A204.1 (cell line): Measurements from ENCODE around the gene PASK.

Experiments used
- FAIRE-seq: peaks from 2 replicates; lab custom pipeline; 2012; peaks lifted over from hg19 to GRCh38; lab: Jason Lieb, UNC

The PASK gene

DNA sequence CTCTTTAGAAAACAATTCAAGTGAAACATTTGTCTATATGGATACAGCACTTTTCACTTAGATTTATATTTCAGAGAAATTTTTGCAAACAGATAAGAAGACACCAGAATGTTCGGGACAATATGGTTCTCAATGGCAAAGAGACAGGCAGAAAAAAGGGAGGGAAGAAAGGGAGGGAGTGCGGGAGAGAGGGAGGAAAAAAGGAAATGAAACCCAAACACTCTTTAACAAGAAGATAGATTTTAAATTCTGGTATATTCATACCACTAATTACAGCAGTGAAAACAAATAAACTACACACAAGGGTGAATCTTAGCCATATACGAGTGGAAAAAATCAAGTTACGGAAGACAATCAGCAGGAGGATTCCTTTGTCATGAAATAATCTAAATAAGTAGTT lies 3.0 kb downstream of the PASK start:
- FAIRE-seq = no peak

DNA sequence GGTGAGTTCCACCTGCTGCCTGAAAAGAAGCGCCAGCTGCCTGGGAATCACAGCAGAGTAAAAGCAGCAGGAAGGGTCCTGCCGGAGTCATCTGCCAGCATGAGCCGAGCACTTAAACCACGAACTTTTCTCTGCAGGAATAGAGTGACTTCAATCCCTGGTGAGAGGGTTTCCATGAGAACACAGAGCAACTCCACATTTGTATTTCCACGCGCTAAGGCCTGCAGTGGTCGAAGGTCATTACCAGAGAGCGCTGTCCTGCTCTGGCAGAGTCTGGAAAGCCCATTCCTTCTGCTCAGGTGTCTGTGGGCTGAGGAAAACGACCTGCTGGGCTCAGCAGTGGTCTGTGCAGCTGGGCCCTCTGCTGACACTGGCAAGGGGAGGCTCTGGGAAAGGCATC lies 6.7 kb downstream of the PASK start:
- no peak for FAIRE-seq

DNA sequence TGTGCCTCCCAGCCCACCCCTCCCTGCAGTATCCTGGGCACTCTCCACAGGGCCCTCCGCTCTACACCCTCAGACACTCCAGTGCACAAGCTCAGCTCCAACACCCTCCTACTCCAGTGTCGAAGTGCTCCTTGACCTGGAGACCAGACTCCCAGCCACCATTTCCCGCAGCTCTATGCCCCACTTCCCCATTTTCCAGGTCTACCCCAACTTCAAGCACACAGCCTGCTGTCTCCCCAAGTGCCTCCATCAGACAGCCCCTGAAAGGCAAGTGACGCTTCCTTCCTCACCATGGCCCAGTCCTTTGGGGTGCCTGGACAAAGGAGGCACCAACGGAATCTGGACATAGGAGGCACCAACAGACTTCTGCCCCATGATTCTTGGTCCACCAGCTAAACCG lies 7.2 kb downstream of the PASK start:
- no peak for FAIRE-seq

DNA sequence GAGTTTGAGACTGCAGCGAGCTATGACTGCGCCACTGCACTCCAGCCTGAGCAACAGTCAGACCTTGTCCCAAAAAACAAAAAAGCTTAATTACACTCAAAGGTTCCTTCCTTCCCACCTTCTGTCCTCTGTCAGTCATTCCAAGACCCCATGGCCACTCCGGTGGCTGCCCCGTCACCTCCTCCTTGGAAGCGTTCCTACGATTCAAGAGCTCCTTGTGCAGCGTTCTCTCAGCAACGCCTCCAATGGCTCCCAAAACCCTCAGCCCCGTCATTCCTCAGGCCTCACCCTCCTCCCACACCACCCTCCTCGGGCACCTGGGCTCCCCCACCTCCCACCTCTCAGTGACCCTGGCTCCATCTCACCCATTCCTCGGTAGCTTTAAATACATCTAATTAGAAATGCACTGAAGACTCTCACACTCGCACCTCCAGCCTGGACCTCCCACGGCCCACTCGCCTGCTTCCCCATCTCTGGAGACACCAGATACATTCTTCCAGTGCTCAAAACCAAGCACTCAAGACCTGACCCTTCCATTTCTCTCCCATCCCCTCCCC lies 8.0 kb downstream of the PASK start:
- FAIRE-seq = no peak

DNA sequence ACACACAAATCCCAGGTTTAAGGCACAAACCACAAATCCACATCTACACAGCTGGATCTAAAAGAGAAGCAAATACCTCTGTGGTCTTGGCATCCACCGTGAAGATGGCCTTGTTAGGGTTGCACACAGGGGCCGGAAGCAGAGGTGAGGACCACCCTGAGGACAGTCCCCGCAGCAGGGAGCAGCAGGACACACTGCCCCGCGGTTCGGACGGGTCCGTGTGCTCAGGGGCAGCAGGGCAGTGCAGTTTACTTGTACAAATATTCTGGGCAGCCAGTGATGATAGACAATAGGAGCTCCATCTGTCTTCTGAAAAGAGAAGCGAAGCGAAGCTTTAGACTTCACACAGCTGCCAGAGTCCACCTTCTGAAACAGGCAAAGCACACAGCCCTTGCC lies 8.8 kb downstream of the PASK start:
- FAIRE-seq = no peak

DNA sequence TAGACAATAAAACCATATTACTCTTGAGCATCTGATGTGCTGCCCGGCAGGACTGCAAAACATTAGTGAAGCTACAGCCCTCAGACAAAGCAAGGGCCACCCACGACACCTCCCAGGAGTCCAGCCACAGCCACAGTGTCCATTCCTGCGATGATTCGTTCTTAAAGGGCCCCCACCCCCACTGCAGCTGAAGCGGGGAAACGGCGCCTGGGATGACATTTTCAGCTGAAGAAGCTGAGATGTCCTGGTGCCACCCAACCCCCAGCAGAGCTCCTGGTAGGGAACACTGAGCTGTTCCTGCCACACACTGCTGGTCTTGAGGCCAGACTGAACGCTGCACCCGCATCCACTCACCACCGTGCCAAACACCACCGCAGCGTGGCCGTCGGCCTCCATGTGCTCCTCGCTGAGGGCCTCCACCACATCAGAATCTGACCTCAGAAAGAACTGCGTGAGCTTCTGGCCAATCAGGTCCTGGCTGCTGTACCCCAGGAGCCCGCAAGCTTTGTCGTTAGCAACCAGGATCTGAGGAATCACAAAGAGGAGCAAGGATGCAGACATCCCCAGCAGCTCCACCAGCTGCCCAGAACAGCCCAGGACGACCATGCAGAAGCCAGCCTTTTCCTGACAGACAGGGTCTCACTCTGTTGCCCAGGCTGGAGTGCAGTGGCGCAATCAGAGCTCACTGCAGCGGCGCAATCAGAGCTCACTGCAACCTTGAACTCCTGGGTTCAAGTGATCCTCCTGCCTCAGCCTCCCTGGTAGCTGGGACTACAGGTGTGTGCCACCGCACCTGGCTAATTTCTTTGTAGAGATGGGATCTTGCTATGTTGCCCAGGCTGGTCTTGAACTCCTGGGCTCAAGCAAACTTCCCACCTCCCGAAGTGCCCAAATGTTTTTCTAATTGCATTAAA lies 9.5 kb downstream of the PASK start:
- no peak for FAIRE-seq

DNA sequence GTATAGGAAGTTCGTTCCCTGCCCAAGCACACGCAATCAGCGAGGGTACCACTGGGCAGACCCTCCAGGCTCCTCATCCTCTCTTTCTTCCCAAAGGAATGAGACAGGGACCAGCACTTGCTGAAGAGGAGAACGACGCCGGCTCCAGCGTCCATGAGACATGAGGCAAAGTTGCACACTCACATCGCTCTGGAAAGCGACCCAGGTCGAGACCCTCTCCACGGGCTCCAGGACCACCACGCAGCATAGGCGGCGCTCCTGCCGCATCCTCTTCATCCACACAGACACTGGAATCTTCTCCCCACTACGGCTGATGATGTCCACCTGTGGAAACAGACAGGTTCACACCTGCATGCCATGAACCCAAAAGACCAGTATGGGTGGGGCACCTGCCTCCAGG lies 10.8 kb downstream of the PASK start:
- no peak for FAIRE-seq

DNA sequence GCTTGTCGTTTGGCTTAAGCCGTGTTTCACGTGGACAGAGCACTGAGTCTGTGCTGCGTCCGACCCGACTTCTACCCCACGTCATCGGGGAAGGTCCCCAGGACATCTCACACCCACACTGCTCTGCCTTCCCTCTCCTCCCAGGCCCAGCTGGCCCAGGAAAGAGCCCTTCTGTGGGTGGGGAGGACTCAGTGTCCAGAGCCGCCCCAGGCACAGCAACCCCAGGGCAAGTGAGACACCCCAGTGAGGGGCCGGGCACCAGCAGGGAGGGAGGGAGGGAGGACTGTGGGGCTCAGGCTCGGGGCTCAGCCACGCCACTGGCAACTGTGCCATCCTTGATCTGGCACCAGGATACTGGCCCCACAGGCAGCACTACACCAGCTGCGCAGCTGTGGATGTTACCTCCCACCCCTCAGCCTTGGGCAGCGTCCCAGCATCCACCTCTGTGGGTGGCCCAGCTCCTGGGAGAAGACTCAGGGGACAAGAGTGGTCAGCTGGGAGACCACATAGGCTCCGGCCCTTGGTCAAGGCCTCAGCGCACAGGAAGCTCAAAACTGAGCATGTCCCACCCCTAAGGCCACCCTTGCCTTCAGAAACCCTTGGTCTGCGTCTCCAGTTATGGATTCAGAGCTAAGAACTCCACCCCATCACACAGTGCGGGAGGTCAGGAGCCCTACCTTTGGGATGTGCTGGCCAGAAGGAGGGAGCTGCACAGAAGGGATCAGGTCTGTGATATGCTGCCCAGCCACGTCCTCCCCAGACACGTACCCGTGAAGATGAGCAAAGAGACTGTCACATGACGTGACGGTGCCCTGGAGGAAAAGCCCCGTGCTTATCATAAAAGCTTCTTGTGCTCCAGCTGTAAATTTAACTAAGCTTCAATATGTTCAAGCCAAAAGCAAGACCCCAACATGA lies 11.7 kb downstream of the PASK start:
- no peak for FAIRE-seq

DNA sequence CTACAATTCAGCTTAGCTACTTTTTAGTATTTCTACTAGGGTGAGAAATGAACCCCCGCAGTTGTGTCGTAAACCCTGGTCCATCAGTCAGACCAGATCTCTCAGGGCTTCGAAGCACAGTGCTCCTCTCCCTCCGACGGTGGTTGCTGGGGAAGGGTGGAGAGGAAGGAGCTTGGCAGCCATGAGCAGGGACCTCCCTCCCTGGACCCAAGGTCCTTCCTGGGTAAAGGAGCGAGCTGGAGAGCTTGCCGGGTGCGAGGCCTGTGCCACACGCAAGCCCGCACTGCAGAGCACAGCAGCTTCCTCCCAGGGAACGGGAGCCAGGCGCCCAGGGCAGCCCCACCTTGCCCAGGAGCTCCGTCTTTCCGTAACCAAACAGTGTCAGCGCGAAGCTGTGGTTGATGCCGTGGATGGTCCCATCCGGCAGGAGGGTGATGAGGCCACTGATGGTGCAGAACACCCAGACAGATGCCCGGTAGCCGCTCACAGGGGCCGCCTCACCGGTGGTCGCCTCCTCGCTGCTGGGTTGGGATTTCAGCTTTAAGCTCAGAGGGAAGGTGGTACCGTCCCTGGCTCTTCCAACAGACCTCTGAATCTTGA lies 12.5 kb downstream of the PASK start:
- no peak for FAIRE-seq

DNA sequence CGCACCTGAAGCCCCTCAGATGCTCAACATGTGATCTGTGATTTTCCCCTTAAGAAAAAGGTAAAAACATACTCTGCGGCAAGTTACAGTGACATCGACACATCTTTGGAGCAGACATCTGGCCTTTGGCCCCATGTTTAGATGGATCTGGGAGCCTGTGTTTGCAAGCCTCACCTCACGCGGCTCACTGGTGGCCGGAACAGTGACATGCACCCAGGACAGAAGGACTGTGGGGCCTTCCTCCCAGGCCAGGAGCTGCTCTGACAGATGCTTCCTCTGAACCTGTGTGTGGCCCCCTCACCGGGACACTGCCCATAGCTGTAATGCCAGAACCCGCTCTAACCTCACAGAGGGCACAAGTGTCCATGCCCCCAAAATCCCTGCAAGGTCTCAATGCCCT lies 13.1 kb downstream of the PASK start:
- no peak for FAIRE-seq

DNA sequence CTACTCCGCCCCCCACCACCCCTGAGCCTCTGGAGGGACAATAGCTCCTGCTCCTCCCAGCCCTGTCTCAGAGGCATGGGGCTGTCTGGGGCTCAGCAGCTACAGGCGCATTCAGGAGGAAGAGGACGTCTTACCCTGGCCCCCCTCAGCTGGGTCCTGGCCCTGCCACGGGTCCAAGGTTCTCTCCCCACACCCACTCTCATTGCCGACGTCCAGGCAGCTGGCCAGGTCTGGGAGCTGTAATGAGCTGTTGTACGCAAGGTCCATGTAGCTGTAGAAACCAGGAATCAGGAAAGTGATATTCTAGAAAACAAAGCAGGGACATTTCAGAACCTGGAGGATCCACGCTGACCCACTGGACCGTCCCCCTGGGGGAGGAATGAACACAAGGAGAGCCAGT lies 13.5 kb downstream of the PASK start:
- no peak for FAIRE-seq

DNA sequence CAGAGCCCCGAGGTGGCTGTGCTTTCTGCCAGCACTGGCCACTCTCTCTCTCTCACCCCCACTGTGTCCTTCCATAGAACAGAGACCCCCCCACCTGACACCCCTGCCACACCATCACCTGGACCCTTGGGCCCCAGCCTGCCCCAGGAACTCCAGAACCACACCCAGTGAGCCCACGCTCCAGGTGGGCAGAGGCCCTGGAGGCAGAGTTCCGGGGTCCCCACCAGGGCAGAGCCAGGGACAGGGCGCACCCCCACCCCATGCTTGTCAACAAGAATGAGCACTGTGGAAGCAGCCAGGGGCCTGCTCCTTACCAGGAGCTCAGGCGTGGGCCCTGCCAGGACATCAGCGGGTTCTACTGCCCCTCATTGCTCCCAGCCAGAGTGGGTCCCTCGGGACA lies 14.6 kb downstream of the PASK start:
- FAIRE-seq = no peak

DNA sequence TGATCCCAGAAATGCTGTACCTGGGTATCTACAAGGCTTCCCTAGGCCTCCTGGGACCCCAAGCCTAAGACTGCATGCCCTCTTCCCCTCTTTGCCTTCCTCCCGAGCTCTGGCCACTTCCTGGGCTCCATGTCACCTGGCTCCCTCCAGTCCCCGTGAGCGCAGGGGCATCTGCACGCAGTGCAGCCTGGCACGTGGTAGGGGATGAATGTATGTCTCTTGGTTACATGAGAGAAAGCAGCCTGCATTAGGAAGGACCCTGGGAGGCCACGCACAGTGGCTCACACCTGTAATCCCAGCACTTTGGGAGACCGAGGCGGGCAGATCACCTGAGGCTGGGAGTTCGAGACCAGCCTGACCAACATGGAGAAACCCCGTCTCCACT lies 15.8 kb downstream of the PASK start:
- no peak for FAIRE-seq

DNA sequence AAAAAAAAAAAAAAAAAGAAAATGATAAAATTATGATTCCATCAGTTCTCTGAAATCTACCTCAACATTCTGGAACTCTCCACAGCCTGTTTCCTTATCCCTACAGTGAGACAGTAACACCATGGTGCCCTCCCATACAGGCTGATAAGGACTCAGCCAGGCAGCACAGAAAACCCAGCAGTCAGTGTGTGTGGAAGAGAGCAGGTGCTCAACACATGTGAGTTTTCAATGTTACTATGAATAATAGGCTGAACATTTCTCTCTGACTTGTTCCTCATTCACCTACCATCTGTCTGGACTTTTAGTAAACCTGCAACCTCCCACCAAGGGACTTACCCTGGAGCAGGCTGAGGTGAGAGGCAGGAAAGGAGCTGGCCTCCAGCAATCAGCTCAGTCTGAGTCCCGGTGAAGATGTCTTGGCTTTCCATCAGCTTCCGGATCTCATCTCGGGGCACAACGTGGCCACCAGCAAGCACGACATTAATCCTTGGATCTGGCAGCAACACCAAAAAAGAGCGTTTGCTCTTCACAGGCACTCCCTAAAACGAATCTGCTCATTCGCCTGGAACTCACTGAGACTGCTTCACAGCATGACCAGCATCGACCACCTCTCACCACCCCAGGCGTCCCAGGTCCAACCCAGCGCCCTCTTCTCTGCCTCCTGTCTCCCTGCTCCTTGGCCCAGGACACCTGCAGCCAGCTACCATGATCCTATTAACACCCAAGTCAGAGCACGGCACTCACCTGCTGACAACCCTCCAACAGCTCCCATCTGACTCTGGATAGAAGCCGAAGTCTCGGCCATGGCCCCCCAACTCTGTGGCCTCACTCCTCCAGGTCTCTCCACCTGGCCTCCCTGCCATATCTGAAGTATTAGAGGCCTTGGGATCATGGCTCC lies 16.5 kb downstream of the PASK start:
- FAIRE-seq = no peak

DNA sequence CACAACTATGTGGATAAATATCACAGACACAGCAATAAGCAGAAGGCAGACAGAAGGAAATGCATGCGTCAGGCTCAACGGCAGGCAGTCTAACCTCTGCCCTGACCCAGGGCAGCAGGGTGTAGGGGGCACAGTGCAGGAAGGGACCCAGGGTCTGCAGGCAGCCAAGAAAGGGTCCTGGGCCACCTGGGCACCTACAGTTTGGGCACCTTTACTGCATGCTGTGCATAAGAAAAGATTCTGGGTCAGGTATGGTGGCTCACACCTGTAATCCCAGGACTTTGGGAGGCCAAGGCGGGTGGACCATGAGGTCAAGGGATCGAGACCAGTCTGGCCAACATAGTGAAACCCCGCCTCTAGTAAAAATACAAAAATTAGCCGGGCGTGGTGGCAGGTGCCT lies 17.7 kb downstream of the PASK start:
- no peak for FAIRE-seq

DNA sequence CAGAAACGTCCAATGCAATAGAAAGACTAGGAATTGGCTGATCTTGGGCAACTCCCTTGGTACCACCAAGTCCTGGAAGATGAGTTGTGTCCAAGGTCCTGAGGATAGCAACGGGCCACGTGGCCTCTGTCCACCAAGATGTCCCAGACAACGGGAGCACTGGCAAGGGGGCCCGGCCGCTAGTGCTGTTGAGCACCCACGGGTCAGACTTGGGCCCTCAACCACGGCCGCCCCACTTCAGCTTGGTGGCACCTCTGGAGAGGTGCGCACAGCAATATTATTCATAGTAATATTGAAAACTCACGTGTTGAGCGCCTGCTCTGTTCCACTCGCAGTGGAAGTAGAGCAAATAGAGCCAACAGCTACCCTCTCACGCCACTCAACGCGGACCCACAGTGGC lies 19.0 kb downstream of the PASK start:
- FAIRE-seq = no peak

DNA sequence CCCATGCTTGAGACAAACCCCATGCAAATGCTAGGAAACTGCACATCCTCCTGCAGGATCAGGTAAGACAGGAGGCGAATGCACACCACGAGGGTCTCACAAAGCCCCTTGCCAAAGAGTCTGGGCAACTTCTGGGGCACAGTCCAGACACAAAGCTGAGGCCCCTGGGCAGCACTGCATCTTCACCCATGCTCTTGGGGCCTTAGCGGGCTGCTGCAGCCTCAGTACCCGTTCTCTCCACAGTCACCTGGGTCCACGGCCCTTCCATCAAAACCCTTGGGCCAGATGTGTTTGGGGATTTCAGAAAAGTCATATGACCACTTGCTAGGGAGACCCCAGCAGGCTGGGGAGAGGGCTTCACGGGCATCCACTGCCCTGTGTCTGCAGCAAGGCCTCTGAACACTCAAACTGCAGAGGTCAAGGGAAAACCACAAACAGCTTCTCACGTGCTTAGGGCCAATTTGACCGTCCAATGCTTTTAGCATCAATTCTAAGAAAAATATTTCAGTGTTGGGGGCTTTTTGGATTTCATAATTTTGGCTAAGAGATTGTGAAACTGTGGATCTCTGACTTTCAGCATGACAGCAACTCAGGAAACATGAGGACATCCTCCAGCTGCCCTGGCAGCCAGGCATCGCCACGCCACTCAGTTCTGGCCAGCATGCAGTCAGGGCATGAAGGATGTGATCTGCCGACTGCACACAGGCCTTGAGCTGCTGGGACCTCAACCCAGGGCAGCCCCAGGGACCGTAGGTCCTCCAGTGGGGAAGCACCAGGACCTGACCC lies 20.0 kb downstream of the PASK start:
- FAIRE-seq = no peak

DNA sequence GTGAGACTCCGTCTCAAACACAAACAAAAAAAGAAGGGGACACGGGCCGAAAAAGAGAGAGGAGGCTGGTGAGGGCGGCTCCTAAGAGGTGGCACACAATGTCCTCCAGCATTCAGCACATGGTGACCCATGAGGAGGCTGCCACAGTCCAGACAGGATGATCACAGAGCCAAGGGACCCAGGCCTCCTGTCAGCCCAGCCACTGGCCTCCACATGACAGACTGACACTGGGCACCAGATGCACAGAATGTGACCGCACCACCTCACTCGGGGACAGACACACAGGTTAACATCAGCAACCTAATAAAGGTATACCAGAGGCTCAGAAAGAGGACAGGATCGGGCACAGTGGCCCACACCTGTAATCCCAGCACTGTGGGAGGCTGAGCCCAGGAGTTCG lies 21.0 kb downstream of the PASK start:
- no peak for FAIRE-seq

DNA sequence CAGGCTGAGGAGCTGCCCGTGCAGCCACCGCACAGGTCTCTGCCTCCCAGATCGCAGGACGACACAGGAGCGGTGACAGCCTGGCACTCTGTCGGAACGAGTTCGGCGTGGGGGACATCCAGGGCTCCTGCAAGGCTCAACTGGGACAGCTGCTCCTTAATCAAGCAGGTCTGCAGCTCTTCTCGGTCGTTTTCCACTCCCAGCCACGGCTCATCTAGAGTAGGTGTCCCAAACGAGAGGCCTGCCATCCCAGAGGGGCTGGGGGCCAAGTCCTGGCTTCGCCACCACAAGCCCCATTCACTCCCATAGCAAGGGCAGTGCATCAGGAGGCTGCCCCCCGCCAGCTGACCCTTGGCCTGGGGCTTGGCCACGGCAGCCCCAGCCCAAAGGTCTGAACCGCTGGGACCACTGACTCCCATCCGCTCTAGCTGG lies 22.5 kb downstream of the PASK start:
- no peak for FAIRE-seq

DNA sequence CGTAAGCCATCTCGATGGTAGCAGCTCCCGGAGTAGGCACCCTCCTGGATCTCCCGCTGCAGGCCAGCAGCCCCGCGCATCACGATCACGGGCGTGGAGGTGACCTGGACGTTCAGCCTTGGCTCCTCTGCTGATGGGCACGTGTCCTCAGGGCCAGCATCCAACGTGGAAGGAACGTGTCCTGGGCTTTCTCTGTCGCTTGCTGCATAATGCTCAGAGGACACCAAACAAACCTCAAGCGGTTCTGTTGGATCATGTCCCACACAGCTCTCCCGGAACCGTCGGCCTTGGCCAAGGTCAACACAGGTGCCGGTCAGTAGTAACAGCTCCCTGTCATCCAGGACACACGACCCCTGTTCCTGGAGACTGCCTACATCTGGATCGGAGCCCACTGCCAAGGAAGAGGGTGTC lies 23.1 kb downstream of the PASK start:
- no peak for FAIRE-seq

DNA sequence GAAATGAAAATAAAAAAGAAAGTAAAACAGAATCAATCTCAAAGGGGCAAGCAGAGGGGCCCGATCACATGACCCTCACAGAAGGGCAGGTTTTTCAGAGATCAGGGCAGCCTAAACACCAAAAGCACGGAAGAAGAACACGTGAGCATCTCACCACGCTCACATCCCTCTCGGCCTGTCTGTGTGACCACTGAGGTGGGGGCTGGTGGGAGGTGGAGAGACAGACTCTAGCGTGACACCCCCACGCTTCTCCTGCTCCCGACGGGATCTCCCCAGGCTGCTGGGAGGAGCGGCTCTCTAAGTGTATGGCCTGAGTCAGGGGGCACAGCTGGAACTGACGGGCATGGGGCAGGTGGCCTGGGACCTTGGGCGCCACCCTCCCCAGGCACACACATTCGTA lies 23.6 kb downstream of the PASK start:
- no peak for FAIRE-seq
